Measurements from ENCODE around the gene SSBP2.
"Not testable (repeated sequence)": the region's sequence is repeated elsewhere in the genome, so short reads cannot be mapped to it uniquely, and the experiment has no call there.

The SSBP2 gene

GRCh38 chr5:81506900-81507588, 243.9 kb downstream of the SSBP2 start:
- Mint-ChIP-seq H3K4me1 (ENCODE audit: low read depth) (peaks cover 8% of the 10 kb centered on the region), H3K4me3 (no peak overlapping the region), H3K9me3 (no peaks in the 10 kb centered on the region), H3K27ac (no peak overlapping the region), H3K36me3 (ENCODE audit: low read depth) (peaks cover 7% of the 10 kb centered on the region), H3K27me3 (no peaks in the 10 kb centered on the region)

GRCh38 chr5:81506378-81506777, 244.5 kb downstream of the SSBP2 start:
- no peaks in the 10 kb centered on the region for H3K9me3 Mint-ChIP-seq
- H3K4me3 Mint-ChIP-seq, result no peak overlapping the region
- no peak overlapping the region for H3K27ac Mint-ChIP-seq
- peaks cover 8% of the 10 kb centered on the region for H3K4me1 Mint-ChIP-seq (ENCODE audit: low read depth)
- H3K36me3 Mint-ChIP-seq (ENCODE audit: low read depth), result peaks cover 10% of the 10 kb centered on the region
- H3K27me3 Mint-ChIP-seq, result no peaks in the 10 kb centered on the region

DNA sequence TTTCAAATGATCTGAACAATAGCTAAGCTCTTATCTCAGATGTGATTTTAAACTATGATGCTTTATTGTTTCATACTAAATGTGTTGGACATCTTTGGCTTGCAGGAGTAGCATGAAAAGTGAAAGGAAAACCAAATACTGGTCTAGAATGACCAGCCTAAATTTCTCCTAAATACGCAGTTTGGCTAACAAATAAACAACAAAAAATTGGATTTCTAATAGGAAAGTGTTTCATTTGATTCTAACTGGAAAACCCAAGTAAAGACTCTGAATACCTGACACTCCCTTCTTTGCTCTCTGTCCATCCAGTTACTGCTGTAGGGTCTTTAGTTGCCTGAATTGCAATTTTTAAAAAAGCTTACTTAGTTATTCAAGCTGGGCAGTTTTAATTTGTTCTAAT, 245.2 kb downstream of the SSBP2 start:
- peaks cover 8% of the 10 kb centered on the region for H3K4me1 Mint-ChIP-seq (ENCODE audit: low read depth)
- no peaks in the 10 kb centered on the region for H3K9me3 Mint-ChIP-seq
- H3K27ac Mint-ChIP-seq, result no peak overlapping the region
- no peaks in the 10 kb centered on the region for H3K27me3 Mint-ChIP-seq
- no peak overlapping the region for H3K4me3 Mint-ChIP-seq
- peaks cover 10% of the 10 kb centered on the region for H3K36me3 Mint-ChIP-seq (ENCODE audit: low read depth)

DNA sequence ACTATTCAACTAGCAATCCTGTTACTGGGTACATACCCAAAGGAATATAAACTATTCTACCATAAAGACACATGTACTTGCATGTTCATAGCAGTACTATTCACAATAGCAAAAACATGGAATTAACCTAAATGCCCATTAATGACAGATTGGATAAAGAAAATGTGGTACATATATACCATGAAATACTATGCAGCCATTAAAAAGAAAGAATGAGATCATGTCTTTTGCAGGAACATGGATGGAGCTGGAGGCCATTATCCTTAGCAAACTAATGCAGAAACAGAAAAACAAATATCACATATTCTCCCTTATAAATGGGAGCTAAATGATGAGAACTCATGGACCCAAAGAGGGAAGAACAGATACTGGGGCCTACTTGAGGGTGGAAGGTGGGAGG, 247.3 kb downstream of the SSBP2 start:
- not testable (repeated sequence) for H3K27me3 Mint-ChIP-seq; H3K9me3 Mint-ChIP-seq; H3K4me1 Mint-ChIP-seq (ENCODE audit: low read depth); H3K27ac Mint-ChIP-seq; H3K4me3 Mint-ChIP-seq
- peaks cover 10% of the 10 kb centered on the region for H3K36me3 Mint-ChIP-seq (ENCODE audit: low read depth)

DNA sequence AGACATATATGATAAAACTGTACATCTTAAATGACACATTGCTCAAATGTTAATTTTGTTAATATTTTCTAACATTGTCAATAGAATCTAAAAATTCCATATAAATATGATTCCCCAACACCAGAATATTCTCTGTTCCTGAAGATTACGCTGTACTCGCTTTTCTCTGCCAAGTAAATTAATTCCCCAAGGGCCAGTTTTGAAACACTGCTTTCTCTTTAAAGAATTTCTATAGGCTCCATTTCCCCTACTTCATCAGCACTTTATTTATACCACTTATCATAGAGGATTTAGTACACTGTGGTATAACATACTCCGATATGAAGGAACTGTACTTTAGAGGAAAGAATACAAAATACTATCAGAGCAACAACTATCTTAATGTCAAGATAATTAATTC, 255.6 kb downstream of the SSBP2 start:
- no peak overlapping the region for H3K4me3 Mint-ChIP-seq

GRCh38 chr5:81488862-81489261, 262.0 kb downstream of the SSBP2 start:
- Mint-ChIP-seq H3K4me1 (ENCODE audit: low read depth) (no peaks in the 10 kb centered on the region), H3K27ac (no peak overlapping the region), H3K27me3 (no peaks in the 10 kb centered on the region), H3K4me3 (no peak overlapping the region), H3K36me3 (ENCODE audit: low read depth) (no peaks in the 10 kb centered on the region), H3K9me3 (no peaks in the 10 kb centered on the region)

More for the DNA sequence above, 255.6 kb downstream of the SSBP2 start:
- H3K4me1 Mint-ChIP-seq (ENCODE audit: low read depth), result no peaks in the 10 kb centered on the region
- H3K27me3 Mint-ChIP-seq, result no peaks in the 10 kb centered on the region
- H3K27ac Mint-ChIP-seq, result no peak overlapping the region
- no peaks in the 10 kb centered on the region for H3K9me3 Mint-ChIP-seq
- no peaks in the 10 kb centered on the region for H3K36me3 Mint-ChIP-seq (ENCODE audit: low read depth)

DNA sequence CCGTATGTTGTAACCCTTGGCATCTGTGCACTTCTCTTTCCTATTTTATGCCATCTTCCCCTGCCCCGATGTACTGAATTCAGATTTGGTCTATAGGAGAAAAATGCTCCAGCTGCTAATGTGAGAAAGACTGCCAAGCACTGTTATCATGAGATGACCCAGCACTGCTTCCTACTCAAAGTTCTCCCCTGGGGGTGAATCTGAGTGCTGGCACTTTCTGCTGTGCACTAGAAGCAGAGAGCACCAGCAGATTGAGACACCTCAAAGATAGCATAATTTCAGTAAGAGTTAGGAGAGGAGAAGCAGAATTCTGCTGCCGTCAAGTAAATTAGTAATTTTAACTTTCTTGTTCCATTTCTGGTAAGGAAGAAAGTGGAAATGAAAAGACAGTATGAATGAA, 264.2 kb downstream of the SSBP2 start:
- no peaks in the 10 kb centered on the region for H3K27me3 Mint-ChIP-seq
- H3K4me1 Mint-ChIP-seq (ENCODE audit: low read depth), result no peaks in the 10 kb centered on the region
- no peak overlapping the region for H3K4me3 Mint-ChIP-seq
- H3K9me3 Mint-ChIP-seq, result no peaks in the 10 kb centered on the region
- no peak overlapping the region for H3K27ac Mint-ChIP-seq
- H3K36me3 Mint-ChIP-seq (ENCODE audit: low read depth), result peaks cover 4% of the 10 kb centered on the region

DNA sequence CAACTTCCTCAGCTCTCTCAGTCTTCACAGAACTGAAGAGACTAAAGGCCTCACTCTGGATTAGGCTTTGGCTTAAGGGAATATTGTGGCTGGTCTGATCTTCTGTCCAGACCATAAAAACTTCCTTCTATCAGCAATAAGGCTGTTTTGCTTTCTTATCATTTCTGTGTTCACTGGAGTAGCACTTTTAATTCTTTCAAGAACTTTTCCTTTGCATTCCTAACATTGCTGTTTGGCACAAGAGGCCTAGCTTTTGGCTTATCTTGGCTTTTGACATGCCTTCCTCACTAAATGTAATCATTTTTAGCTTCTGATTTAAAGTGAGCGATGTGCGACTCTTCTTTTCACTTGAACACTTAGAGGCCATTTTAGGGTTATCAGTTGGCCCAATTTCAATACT, 268.3 kb downstream of the SSBP2 start:
- Mint-ChIP-seq H3K4me3 (no peak overlapping the region), H3K9me3 (no peaks in the 10 kb centered on the region), H3K4me1 (ENCODE audit: low read depth) (no peaks in the 10 kb centered on the region), H3K27me3 (no peaks in the 10 kb centered on the region), H3K27ac (no peak overlapping the region), H3K36me3 (ENCODE audit: low read depth) (peaks cover 4% of the 10 kb centered on the region)

DNA sequence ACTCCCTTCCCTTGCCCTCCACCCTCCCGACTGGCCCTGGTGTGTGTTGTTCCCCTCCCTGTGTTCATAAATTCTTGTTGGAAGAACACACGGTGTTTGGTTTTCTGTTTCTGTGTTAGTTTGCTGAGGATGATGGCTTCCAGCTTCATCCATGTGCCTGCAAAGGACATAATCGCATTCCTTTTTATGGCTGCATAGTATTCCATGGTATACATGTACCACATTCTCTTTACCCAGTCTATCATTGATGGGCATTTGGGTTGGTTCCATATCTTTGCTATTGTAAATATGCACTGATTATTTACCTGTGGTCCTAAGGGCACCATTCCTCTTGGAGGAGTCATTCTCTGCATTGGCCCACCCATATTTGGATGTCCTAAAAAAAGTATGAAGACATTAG, 277.5 kb downstream of the SSBP2 start:
- not testable (repeated sequence) for H3K4me1 Mint-ChIP-seq (ENCODE audit: low read depth); H3K9me3 Mint-ChIP-seq; H3K36me3 Mint-ChIP-seq (ENCODE audit: low read depth); H3K27me3 Mint-ChIP-seq; H3K4me3 Mint-ChIP-seq; H3K27ac Mint-ChIP-seq

DNA sequence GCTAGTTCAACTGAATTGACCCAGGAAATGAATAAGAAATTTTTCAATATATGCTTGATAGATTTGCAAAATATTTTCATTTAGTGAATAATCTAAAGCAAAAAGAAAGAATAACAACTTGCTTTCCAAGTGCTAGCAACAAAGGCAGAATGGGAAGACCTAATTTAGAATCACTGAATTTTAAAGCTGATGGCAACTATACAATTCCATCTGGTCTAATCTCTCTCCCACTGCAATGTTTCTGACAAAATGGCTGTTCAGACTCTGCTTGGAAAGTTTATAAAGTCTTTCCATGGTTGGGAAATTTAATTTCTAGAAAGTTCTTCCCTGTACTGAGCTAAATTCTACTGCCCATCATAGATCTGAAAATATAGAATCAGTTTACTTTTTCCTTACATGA, 281.2 kb downstream of the SSBP2 start:
- Mint-ChIP-seq H3K4me1 (ENCODE audit: low read depth) (no peaks in the 10 kb centered on the region), H3K36me3 (ENCODE audit: low read depth) (peaks cover 10% of the 10 kb centered on the region), H3K9me3 (no peaks in the 10 kb centered on the region), H3K27ac (no peak overlapping the region), H3K27me3 (no peaks in the 10 kb centered on the region), H3K4me3 (no peak overlapping the region)

- Mint-ChIP-seq H3K27me3 (no peaks in the 10 kb centered on the region), H3K4me3 (no peak overlapping the region), H3K9me3 (no peaks in the 10 kb centered on the region), H3K4me1 (ENCODE audit: low read depth) (no peaks in the 10 kb centered on the region), H3K36me3 (ENCODE audit: low read depth) (peaks cover 15% of the 10 kb centered on the region), H3K27ac (no peak overlapping the region)
Observed at GRCh38 chr5:81450940-81451339, 300.0 kb downstream of the SSBP2 start.

DNA sequence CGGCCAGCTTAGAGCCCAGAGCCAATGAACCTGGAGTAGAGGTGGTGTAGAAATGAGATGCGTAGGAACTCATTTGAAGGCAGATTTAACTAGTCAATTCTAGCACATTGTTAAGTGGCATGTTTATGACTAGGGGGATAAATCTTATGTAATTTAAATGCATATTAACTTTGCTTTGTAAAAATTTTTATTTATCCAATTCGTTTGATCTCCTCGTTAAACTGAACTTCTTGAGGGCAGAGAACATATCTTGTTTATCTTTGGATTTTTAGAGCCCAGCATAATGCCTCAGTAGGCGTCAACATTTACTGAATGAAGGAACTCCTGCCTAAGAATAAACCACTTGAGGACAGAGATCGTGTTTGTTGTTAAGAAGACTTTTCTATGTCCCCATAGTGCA, 315.9 kb downstream of the SSBP2 start:
- no peaks in the 10 kb centered on the region for H3K4me1 Mint-ChIP-seq (ENCODE audit: low read depth)
- H3K4me3 Mint-ChIP-seq, result no peak overlapping the region
- H3K27me3 Mint-ChIP-seq, result no peaks in the 10 kb centered on the region
- H3K9me3 Mint-ChIP-seq, result no peaks in the 10 kb centered on the region
- H3K36me3 Mint-ChIP-seq (ENCODE audit: low read depth), result no peaks in the 10 kb centered on the region
- H3K27ac Mint-ChIP-seq, result no peak overlapping the region

DNA sequence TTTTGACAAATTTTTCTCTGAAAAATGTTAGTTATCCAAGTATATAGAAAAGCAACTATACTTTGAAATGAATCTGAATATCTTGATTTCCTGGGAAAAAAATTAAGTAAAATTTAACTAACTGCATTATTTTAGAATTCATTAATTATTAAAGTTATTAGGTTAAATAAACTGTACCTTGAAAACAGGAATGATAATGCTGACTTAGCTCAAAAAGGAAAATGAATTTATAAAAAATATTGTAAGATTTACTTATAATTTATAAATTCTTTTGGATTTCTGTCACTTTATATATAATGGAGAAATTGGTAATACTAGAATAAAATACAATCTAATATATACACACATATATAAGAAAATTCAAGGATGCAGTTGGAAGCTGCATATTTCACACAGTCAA, 320.9 kb downstream of the SSBP2 start:
- Mint-ChIP-seq H3K4me3 (no peak overlapping the region), H3K9me3 (no peaks in the 10 kb centered on the region), H3K36me3 (ENCODE audit: low read depth) (no peaks in the 10 kb centered on the region), H3K4me1 (ENCODE audit: low read depth) (peaks cover 16% of the 10 kb centered on the region), H3K27ac (no peak overlapping the region), H3K27me3 (no peaks in the 10 kb centered on the region)

- Mint-ChIP-seq H3K27me3 (no peaks in the 10 kb centered on the region), H3K4me1 (ENCODE audit: low read depth) (peaks cover 16% of the 10 kb centered on the region), H3K4me3 (no peak overlapping the region), H3K36me3 (ENCODE audit: low read depth) (no peaks in the 10 kb centered on the region), H3K9me3 (no peaks in the 10 kb centered on the region), H3K27ac (no peak overlapping the region)
Observed at GRCh38 chr5:81429363-81429762, 321.5 kb downstream of the SSBP2 start.

- Mint-ChIP-seq H3K9me3 (no peaks in the 10 kb centered on the region), H3K4me3 (no peak overlapping the region), H3K27ac (no peak overlapping the region), H3K36me3 (ENCODE audit: low read depth) (no peaks in the 10 kb centered on the region), H3K4me1 (ENCODE audit: low read depth) (peaks cover 16% of the 10 kb centered on the region), H3K27me3 (no peaks in the 10 kb centered on the region)
Observed at GRCh38 chr5:81428861-81429260, 322.0 kb downstream of the SSBP2 start.

DNA sequence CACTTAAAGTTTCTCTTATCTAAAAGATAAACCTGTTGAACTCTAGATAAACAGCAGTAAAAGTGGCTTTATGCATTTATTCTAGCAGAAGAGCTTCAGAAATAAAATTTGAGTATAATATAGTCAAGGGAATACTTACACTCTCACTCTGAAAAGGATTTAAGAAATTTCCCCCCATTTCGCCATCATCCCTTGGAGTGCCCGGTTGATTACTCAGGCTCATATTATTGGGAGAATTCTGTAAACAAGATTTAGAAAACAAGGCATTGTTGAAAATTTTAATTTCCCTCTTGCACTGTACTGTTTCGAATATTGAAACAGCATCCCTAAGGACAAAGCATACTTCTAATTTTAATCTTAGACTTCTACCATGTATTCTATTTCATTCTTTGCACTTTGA, 322.5 kb downstream of the SSBP2 start:
- no peaks in the 10 kb centered on the region for H3K36me3 Mint-ChIP-seq (ENCODE audit: low read depth)
- peaks cover 16% of the 10 kb centered on the region for H3K4me1 Mint-ChIP-seq (ENCODE audit: low read depth)
- no peak overlapping the region for H3K4me3 Mint-ChIP-seq
- no peaks in the 10 kb centered on the region for H3K9me3 Mint-ChIP-seq
- no peak overlapping the region for H3K27ac Mint-ChIP-seq
- no peaks in the 10 kb centered on the region for H3K27me3 Mint-ChIP-seq

Measured in stimulated activated naive CD8-positive, alpha-beta T cell treated with anti-CD3 and anti-CD28 coated beads, Interleukin-15, Interleukin-2, amounts not matched to agents 100 ng/mL and 50 ng/mL, for 24 hours (primary cell).